Transverse colon (tissue), 4 donors: ENCODE data around the gene HIVEP3. TPM values are rescaled to one million over a fixed set of nuclear protein-coding genes. Genes with fewer than 3 reads are reported as not detected.

ENCODE experiments used
- DNase-seq: peaks from one replicate; pipeline ENCODE4 v3.0.0-alpha.2; 2019
- H3K27ac ChIP-seq, 4 donors: fragments of 200-600 bp; sonication (generic); 2 replicates each; pipeline ENCODE4 v1.5.1; 2016 to 2018; ENCODE audit warnings: inconsistent platforms in 4 of 4
- H3K27me3 ChIP-seq: fragments of 200-600 bp; sonication (generic); 2 replicates; pipeline ENCODE4 v1.5.1; 2017; ENCODE audit warnings: inconsistent platforms
- H3K36me3 ChIP-seq, 4 donors: fragments of 200-600 bp; sonication (generic); 2 replicates each; pipeline ENCODE4 v1.5.1; 2017 to 2019; ENCODE audit warnings: inconsistent platforms in 4 of 4
- H3K4me1 ChIP-seq, 4 donors: fragments of 200-600 bp; sonication (generic); 2 replicates each; pipeline ENCODE4 v1.5.1; 2017 to 2020; ENCODE audit warnings: inconsistent platforms in 4 of 4
- H3K4me3 ChIP-seq, 4 donors: fragments of 200-600 bp; sonication (generic); 1 replicate in 1 of 4; 2 replicates in 3 of 4; pipeline versions ENCODE4 v1.5.1 to v1.6.1; 2017 to 2019; ENCODE audit warnings: inconsistent platforms in 4 of 4
- H3K9me3 ChIP-seq, 2 donors: fragments of 200-600 bp; sonication (generic); 2 replicates each; pipeline ENCODE4 v1.5.1; 2017 to 2019; ENCODE audit warnings: inconsistent platforms in 2 of 2
- EP300 ChIP-seq: sonication (generic); formaldehyde crosslinking; IDR thresholded peaks from one replicate; pipeline ENCODE4 v1.6.1; 2017; ENCODE audit warnings: antibody characterized with exemption, low read depth
- POLR2A ChIP-seq: fragments of 450-650 bp; IDR thresholded peaks from one replicate; pipeline ENCODE4 v1.6.1; 2016; ENCODE audit warnings: antibody characterized with exemption, mild to moderate bottlenecking, moderate library complexity
- POLR2AphosphoS5 ChIP-seq, 3 donors: sonication (generic); formaldehyde crosslinking; IDR thresholded peaks; one replicate each; pipeline ENCODE4 v1.6.1; 2016; ENCODE audit warnings: antibody characterized with exemption in 3 of 3
- WGBS, 2 donors: methylation state at CpG; one replicate each; pipeline ENCODE4 v1.1.5; 2018; ENCODE audit warnings: low coverage in 1 of 2; 5-methylcytosine and 5-hydroxymethylcytosine counted together
- in situ Hi-C, 4 donors: fragments of 200-750 bp; cut with MboI; loops; one replicate each; pipeline versions ENCODE4 v1.15.0 to v1.15.1; 2017; ENCODE audit warnings: low sequenced_read_pairs in 3 of 4, low pct_ligation_motif_present in 1 of 4, low pct_unique_long_range_greater_than_20kb in 1 of 4
- intact Hi-C: fragments of 100-400 bp; cut with DNase I; formaldehyde crosslinking; loops from one replicate; pipeline ENCODE4 v1.15.1; 2023; ENCODE audit warnings: low total_unique reads
- total RNA-seq, 4 donors: library from RNA; depleted of rRNA; stranded (reverse); fragments of >200 nt; gene quantifications; one replicate each; pipeline ENCODE4 v1.1.0, GENCODE V29; 2016
- TF ChIP-seq, protein P1 (sequence below), 5 experiments: fragments of 200-600 bp in 3 of 5; fragments of 450-650 bp in 2 of 5; sonication (generic) in 3 of 5; IDR thresholded peaks; 1 replicate in 2 of 5; 2 replicates in 3 of 5; pipeline ENCODE4 v1.5.1; 2016 to 2017; ENCODE audit warnings: antibody characterized with exemption in 5 of 5, inconsistent platforms in 3 of 5, mild to moderate bottlenecking in 2 of 5, moderate library complexity in 1 of 5

Gene HIVEP3
- total RNA-seq, 4 donors from 2014 or later, result 3.7 to 15.0 (median 5.2) TPM

- in situ Hi-C loops, result no loop called here
- no peak for DNase-seq
- Histone ChIP-seq H3K4me1 (peaks cover 0 to 3% (median 0%) of the 10 kb centered on the region in 4 donors), H3K27me3 (no peaks in the 10 kb centered on the region), H3K4me3 (no peak overlapping the region), H3K27ac (no peak overlapping the region), H3K9me3 (no peaks in the 10 kb centered on the region), H3K36me3 (no peaks in the 10 kb centered on the region)
- 74% methylated on average over 4 of the region's 4 CpGs; no CpG with 5 or more reads in 1 of the 2 donors for WGBS, 2 donors
- intact Hi-C loops, result no loop called here
- TF ChIP-seq POLR2A (no peak), EP300 (no peak), POLR2AphosphoS5 (IDR thresholded peaks at IDR 0.05) (no peak)
- TF ChIP-seq, protein P1, sequence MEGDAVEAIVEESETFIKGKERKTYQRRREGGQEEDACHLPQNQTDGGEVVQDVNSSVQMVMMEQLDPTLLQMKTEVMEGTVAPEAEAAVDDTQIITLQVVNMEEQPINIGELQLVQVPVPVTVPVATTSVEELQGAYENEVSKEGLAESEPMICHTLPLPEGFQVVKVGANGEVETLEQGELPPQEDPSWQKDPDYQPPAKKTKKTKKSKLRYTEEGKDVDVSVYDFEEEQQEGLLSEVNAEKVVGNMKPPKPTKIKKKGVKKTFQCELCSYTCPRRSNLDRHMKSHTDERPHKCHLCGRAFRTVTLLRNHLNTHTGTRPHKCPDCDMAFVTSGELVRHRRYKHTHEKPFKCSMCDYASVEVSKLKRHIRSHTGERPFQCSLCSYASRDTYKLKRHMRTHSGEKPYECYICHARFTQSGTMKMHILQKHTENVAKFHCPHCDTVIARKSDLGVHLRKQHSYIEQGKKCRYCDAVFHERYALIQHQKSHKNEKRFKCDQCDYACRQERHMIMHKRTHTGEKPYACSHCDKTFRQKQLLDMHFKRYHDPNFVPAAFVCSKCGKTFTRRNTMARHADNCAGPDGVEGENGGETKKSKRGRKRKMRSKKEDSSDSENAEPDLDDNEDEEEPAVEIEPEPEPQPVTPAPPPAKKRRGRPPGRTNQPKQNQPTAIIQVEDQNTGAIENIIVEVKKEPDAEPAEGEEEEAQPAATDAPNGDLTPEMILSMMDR (IDR thresholded peaks at IDR 0.05), result no peak
These were observed 342.1 kb downstream of the HIVEP3 start for GRCh38 chr1:41576620-41577019.

- no peaks in the 10 kb centered on the region for H3K27me3 ChIP-seq
- H3K4me1 ChIP-seq, result peaks cover 0 to 3% (median 0%) of the 10 kb centered on the region in 4 donors
- H3K4me3 ChIP-seq, result no peak overlapping the region
- in situ Hi-C loops (no loop called here), intact Hi-C loops (no loop called here)
- 62% methylated on average over 3 of the region's 3 CpGs; no CpG with 5 or more reads in 1 of the 2 donors for WGBS, 2 donors
- no peak overlapping the region for H3K27ac ChIP-seq
- no peak for DNase-seq
- TF ChIP-seq EP300 (no peak), POLR2AphosphoS5 (IDR thresholded peaks at IDR 0.05) (no peak), POLR2A (no peak)
- TF ChIP-seq, protein P1 (IDR thresholded peaks at IDR 0.05), result no peak
- no peaks in the 10 kb centered on the region for H3K9me3 ChIP-seq
- H3K36me3 ChIP-seq, result no peaks in the 10 kb centered on the region
These were observed 342.5 kb downstream of the HIVEP3 start for GRCh38 chr1:41576206-41576605.

DNA sequence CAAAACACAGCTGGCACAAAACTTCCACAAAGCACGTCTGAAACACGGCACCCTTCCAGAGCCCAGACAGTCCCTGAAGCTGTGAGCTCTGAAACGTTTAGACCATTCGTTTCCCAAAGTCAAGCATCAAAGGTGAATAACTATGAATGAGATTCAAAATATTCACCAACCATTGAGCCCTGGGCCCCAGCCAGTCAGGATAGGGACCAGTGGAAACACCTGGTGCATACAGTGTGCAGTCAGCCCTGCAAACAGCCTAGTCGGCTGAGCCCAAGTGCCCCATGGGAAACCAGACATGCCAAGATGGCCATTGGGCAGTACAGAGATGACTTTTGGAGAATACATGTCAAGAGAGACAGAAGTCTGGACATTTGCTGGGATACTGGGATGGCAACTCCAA is 343.9 kb downstream of the HIVEP3 start:
- Histone ChIP-seq H3K27me3 (no peaks in the 10 kb centered on the region), H3K4me3 (no peak overlapping the region), H3K27ac (no peak overlapping the region), H3K9me3 (no peaks in the 10 kb centered on the region), H3K36me3 (no peaks in the 10 kb centered on the region), H3K4me1 (peaks cover 0 to 3% (median 0%) of the 10 kb centered on the region in 4 donors)
- no peak for TF ChIP-seq EP300
- TF ChIP-seq POLR2AphosphoS5 (IDR thresholded peaks at IDR 0.05), result no peak
- TF ChIP-seq POLR2A, result no peak
- TF ChIP-seq, protein P1 (IDR thresholded peaks at IDR 0.05), result no peak
- in situ Hi-C loops (loop anchor here in 1 of 4 donors (25.0 kb wide), 1 partner anchor 562 kb away; no protein-coding TSS in a partner anchor), intact Hi-C loops (no loop called here)
- whole genome bisulfite sequencing, 2 donors, result 64 to 79% methylated on average over 4 to 5 of the region's 5 CpGs
- no peak for DNase-seq

DNA sequence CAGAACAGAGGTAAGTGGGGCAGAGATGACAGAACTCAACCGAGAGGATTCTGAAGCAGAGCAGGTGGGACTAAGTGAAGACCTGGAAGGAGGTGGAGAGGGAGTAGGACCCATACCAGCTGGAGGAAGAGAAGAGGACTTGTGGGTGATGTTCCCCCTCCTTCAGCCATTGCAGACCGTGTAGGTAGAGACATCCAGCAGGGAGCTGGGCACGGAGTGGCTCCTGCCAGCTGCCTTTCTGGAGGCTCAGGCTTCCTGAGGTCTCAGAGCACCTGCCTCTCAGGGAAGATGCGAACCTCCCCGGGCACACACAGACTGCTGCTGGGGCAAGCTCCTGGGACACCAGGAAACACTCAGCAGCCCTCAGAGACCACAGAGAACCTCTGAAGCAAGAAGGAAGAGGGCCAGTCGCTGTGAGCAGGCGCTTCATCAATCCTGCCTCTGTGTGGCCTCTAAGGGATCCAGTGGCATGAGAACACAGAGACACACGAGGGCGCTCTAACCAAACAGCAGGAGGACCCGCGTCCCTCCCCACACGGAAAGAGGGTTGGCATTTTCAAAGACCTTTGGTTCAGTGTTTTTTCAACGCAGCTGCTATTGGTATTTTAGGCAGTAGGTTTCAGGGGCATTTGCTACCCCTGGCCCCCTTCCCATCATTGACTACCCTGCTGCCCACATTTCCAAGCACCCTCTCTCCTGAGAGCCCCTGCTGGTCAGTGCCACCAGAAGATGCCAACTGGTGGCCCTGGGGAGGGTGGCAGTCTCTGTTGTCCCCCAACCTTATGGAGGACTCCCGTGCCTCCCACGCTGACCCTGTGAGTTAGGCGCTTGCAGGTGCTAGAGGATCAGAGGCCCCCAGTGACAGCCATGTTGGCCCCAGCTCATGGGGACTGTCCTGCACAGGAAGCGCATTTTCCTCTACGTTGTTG is 344.7 kb downstream of the HIVEP3 start:
- TF ChIP-seq EP300 (no peak), POLR2A (no peak), POLR2AphosphoS5 (IDR thresholded peaks at IDR 0.05) (no peak)
- TF ChIP-seq, protein P1 (IDR thresholded peaks at IDR 0.05), result peak; percentile 72 to 81 (median 74)
- H3K27me3 ChIP-seq, result no peaks in the 10 kb centered on the region
- no peaks in the 10 kb centered on the region for H3K36me3 ChIP-seq
- DNase-seq, result peak; percentile 79
- in situ Hi-C loops, result loop anchor here in 1 of 4 donors (25.0 kb wide), 1 partner anchor 563 kb away; no protein-coding TSS in a partner anchor
- H3K4me3 ChIP-seq, result no peak overlapping the region
- no peak overlapping the region for H3K27ac ChIP-seq
- intact Hi-C loops, result no loop called here
- no peaks in the 10 kb centered on the region for H3K9me3 ChIP-seq
- peaks cover 0 to 3% (median 0%) of the 10 kb centered on the region in 4 donors for H3K4me1 ChIP-seq
- 28 to 100% methylated on average over 1 to 18 of the region's 18 CpGs for WGBS, 2 donors
